Adipocyte (in vitro differentiated cells): ENCODE data around the gene ANO2.

Experiments
- DNase-seq: peaks from one replicate; pipeline ENCODE4 v3.0.0-alpha.2; 2015; ENCODE audit warnings: low read depth
- H3K27me3 ChIP-seq: replicated peaks from 2 replicates; pipeline ENCODE4 v1.7.0; 2013; ENCODE audit warnings: mild to moderate bottlenecking, low read length, moderate library complexity; ENCODE audit not compliant: control insufficient read depth, insufficient read depth
- H3K36me3 ChIP-seq: 2 replicates; pipeline ENCODE4 v1.7.0; 2013; ENCODE audit warnings: low read length, mild to moderate bottlenecking, moderate library complexity; ENCODE audit not compliant: control insufficient read depth, insufficient read depth, severe bottlenecking
- H3K4me1 ChIP-seq: 2 replicates; pipeline ENCODE4 v1.7.0; 2013; ENCODE audit warnings: mild to moderate bottlenecking, low read length, moderate library complexity; ENCODE audit not compliant: control insufficient read depth, insufficient read depth
- H3K4me3 ChIP-seq: 2 replicates; pipeline ENCODE4 v1.7.0; 2013; ENCODE audit warnings: mild to moderate bottlenecking, low read length, moderate library complexity
- H3K9ac ChIP-seq: 2 replicates; pipeline ENCODE4 v1.7.0; 2013; ENCODE audit warnings: mild to moderate bottlenecking, low read length, moderate library complexity
- H3K9me3 ChIP-seq: 2 replicates; pipeline ENCODE4 v1.7.0; 2013; ENCODE audit warnings: mild to moderate bottlenecking, low read length, moderate library complexity; ENCODE audit not compliant: control insufficient read depth

ANO2 gene

GRCh38 chr12:5533368-5533767 is 411.7 kb downstream of the ANO2 start:
- DNase-seq, result no peak
- no peaks in the 10 kb centered on the region for H3K36me3 ChIP-seq
- peaks cover 3% of the 10 kb centered on the region for H3K27me3 ChIP-seq
- no peak overlapping the region for H3K9ac ChIP-seq
- H3K4me1 ChIP-seq, result no peaks in the 10 kb centered on the region
- no peak overlapping the region for H3K4me3 ChIP-seq
- peaks cover 3% of the 10 kb centered on the region for H3K9me3 ChIP-seq

- no peaks in the 10 kb centered on the region for H3K4me1 ChIP-seq
- DNase-seq, result no peak
- no peaks in the 10 kb centered on the region for H3K36me3 ChIP-seq
- H3K9me3 ChIP-seq, result no peaks in the 10 kb centered on the region
- no peak overlapping the region for H3K4me3 ChIP-seq
- no peaks in the 10 kb centered on the region for H3K27me3 ChIP-seq
- no peak overlapping the region for H3K9ac ChIP-seq
These were observed 419.2 kb downstream of the ANO2 start for GRCh38 chr12:5525783-5526367.

- no peaks in the 10 kb centered on the region for H3K9me3 ChIP-seq
- DNase-seq, result no peak
- no peak overlapping the region for H3K4me3 ChIP-seq
These were observed 420.2 kb downstream of the ANO2 start for GRCh38 chr12:5524769-5525436.

GRCh38 chr12:5524116-5524768 is 420.8 kb downstream of the ANO2 start:
- no peak overlapping the region for H3K9ac ChIP-seq
- DNase-seq, result no peak
- no peaks in the 10 kb centered on the region for H3K9me3 ChIP-seq
- no peaks in the 10 kb centered on the region for H3K4me1 ChIP-seq
- peaks cover 7% of the 10 kb centered on the region for H3K27me3 ChIP-seq
- H3K36me3 ChIP-seq, result no peaks in the 10 kb centered on the region
- no peak overlapping the region for H3K4me3 ChIP-seq

More at GRCh38 chr12:5524769-5525436, 420.2 kb downstream of the ANO2 start:
- Histone ChIP-seq H3K27me3 (peaks cover 3% of the 10 kb centered on the region), H3K36me3 (no peaks in the 10 kb centered on the region), H3K4me1 (no peaks in the 10 kb centered on the region), H3K9ac (no peak overlapping the region)

- Histone ChIP-seq H3K27me3 (peaks cover 10% of the 10 kb centered on the region), H3K9me3 (no peaks in the 10 kb centered on the region), H3K9ac (no peak overlapping the region), H3K4me1 (no peaks in the 10 kb centered on the region), H3K4me3 (no peak overlapping the region), H3K36me3 (no peaks in the 10 kb centered on the region)
- no peak for DNase-seq
These were observed 421.5 kb downstream of the ANO2 start for GRCh38 chr12:5523396-5524115.

GRCh38 chr12:5522432-5523335 is 422.4 kb downstream of the ANO2 start:
- Histone ChIP-seq H3K4me1 (no peaks in the 10 kb centered on the region), H3K36me3 (no peaks in the 10 kb centered on the region)
- DNase-seq, result no peak

GRCh38 chr12:5521456-5522325 is 423.4 kb downstream of the ANO2 start:
- Histone ChIP-seq H3K9ac (no peak overlapping the region), H3K36me3 (no peaks in the 10 kb centered on the region), H3K27me3 (peaks cover 10% of the 10 kb centered on the region), H3K4me1 (no peaks in the 10 kb centered on the region), H3K9me3 (no peaks in the 10 kb centered on the region), H3K4me3 (no peak overlapping the region)
- DNase-seq, result no peak

More at GRCh38 chr12:5522432-5523335, 422.4 kb downstream of the ANO2 start:
- H3K9ac ChIP-seq, result no peak overlapping the region
- H3K4me3 ChIP-seq, result no peak overlapping the region
- H3K9me3 ChIP-seq, result no peaks in the 10 kb centered on the region
- H3K27me3 ChIP-seq, result peaks cover 10% of the 10 kb centered on the region

- no peak overlapping the region for H3K9ac ChIP-seq
- H3K4me3 ChIP-seq, result no peak overlapping the region
- no peaks in the 10 kb centered on the region for H3K36me3 ChIP-seq
- H3K4me1 ChIP-seq, result no peaks in the 10 kb centered on the region
- H3K27me3 ChIP-seq, result peaks cover 10% of the 10 kb centered on the region
- H3K9me3 ChIP-seq, result no peaks in the 10 kb centered on the region
- no peak for DNase-seq
These were observed 424.2 kb downstream of the ANO2 start for GRCh38 chr12:5520831-5521230.

GRCh38 chr12:5520037-5520436 is 425.0 kb downstream of the ANO2 start:
- Histone ChIP-seq H3K9ac (no peak overlapping the region), H3K27me3 (peaks cover 10% of the 10 kb centered on the region), H3K4me3 (no peak overlapping the region), H3K4me1 (no peaks in the 10 kb centered on the region), H3K9me3 (no peaks in the 10 kb centered on the region), H3K36me3 (no peaks in the 10 kb centered on the region)
- DNase-seq, result no peak
